H9 (cell line): ENCODE results near the gene POU3F3. TPM values are rescaled to one million over a fixed set of nuclear protein-coding genes. Genes with fewer than 3 reads are reported as not detected.

Experiments used
- DNase-seq: peaks from one replicate; pipeline ENCODE4 v3.0.0-alpha.2; 2017
- H2AFZ ChIP-seq: one replicate; pipeline ENCODE4 v1.6.1; 2013; ENCODE audit warnings: mild to moderate bottlenecking, low read length, control low read depth, moderate library complexity
- H2AK5ac ChIP-seq: 2 replicates; pipeline ENCODE4 v1.6.1; 2013; ENCODE audit warnings: low read length, control low read depth, mixed read lengths; ENCODE audit not compliant: insufficient read length
- H2BK120ac ChIP-seq: one replicate; pipeline ENCODE4 v1.6.1; 2013; ENCODE audit warnings: low read depth, mild to moderate bottlenecking, low read length, control low read depth, inconsistent platforms; ENCODE audit not compliant: poor library complexity, severe bottlenecking
- H2BK12ac ChIP-seq: 2 replicates; pipeline ENCODE4 v1.6.1; 2013; ENCODE audit warnings: low read length, control low read depth, mixed read lengths, low read depth; ENCODE audit not compliant: insufficient read length
- H2BK15ac ChIP-seq: 2 replicates; pipeline ENCODE4 v1.6.1; 2013; ENCODE audit warnings: low read depth, low read length, control low read depth
- H2BK20ac ChIP-seq: one replicate; pipeline ENCODE4 v1.6.1; 2013; ENCODE audit warnings: low read depth, mild to moderate bottlenecking, low read length, control low read depth, inconsistent platforms; ENCODE audit not compliant: poor library complexity, severe bottlenecking
- H2BK5ac ChIP-seq: 2 replicates; pipeline ENCODE4 v1.6.1; 2013; ENCODE audit warnings: low read length, control low read depth, mixed read lengths; ENCODE audit not compliant: insufficient read length
- H3K14ac ChIP-seq: 2 replicates; pipeline ENCODE4 v1.6.1; 2013; ENCODE audit warnings: low read length, control low read depth; ENCODE audit not compliant: insufficient read depth
- H3K18ac ChIP-seq: 2 replicates; pipeline ENCODE4 v1.6.1; 2013; ENCODE audit warnings: low read depth, mild to moderate bottlenecking, mixed read lengths, low read length, control low read depth; ENCODE audit not compliant: insufficient read length
- H3K23ac ChIP-seq: 2 replicates; pipeline ENCODE4 v1.6.1; 2013; ENCODE audit warnings: low read length, control low read depth, mixed read lengths, low read depth; ENCODE audit not compliant: insufficient read length
- H3K23me2 ChIP-seq: 2 replicates; pipeline ENCODE4 v1.6.1; 2013; ENCODE audit warnings: low read depth, mild to moderate bottlenecking, mixed read lengths, low read length, control low read depth; ENCODE audit not compliant: insufficient read length, poor library complexity, severe bottlenecking
- H3K27ac ChIP-seq: 2 replicates; pipeline ENCODE4 v1.5.1; 2013; ENCODE audit warnings: low read length, control low read depth, mixed read lengths, low read depth; ENCODE audit not compliant: insufficient read length
- H3K27me3 ChIP-seq: 2 replicates; pipeline ENCODE4 v1.6.1; 2013; ENCODE audit warnings: low read length, control low read depth, inconsistent platforms; ENCODE audit not compliant: insufficient read depth
- H3K4ac ChIP-seq: 2 replicates; pipeline ENCODE4 v1.6.1; 2013; ENCODE audit warnings: low read depth, mild to moderate bottlenecking, control low read depth, inconsistent platforms, low read length, moderate library complexity
- H3K4me1 ChIP-seq: 2 replicates; pipeline ENCODE4 v1.6.1; 2013; ENCODE audit warnings: low read length, control low read depth, inconsistent platforms; ENCODE audit not compliant: insufficient read depth
- H3K4me2 ChIP-seq: 2 replicates; pipeline ENCODE4 v1.6.1; 2013; ENCODE audit warnings: low read length, control low read depth, mixed read lengths; ENCODE audit not compliant: insufficient read length, insufficient read depth
- H3K56ac ChIP-seq: 2 replicates; pipeline ENCODE4 v1.6.1; 2013; ENCODE audit warnings: low read depth, mild to moderate bottlenecking, mixed read lengths, low read length, control low read depth; ENCODE audit not compliant: insufficient read length
- H3K79me1 ChIP-seq: 2 replicates; pipeline ENCODE4 v1.6.1; 2013; ENCODE audit warnings: low read depth, mild to moderate bottlenecking, moderate library complexity, low read length, control low read depth, inconsistent platforms; ENCODE audit not compliant: insufficient read depth, poor library complexity, severe bottlenecking
- H3K79me2 ChIP-seq: 2 replicates; pipeline ENCODE4 v1.6.1; 2013; ENCODE audit warnings: low read length, control low read depth, inconsistent platforms; ENCODE audit not compliant: insufficient read depth
- H3K9ac ChIP-seq: 2 replicates; pipeline ENCODE4 v1.6.1; 2013; ENCODE audit warnings: low read length, control low read depth, mixed read lengths; ENCODE audit not compliant: insufficient read length; ENCODE audit errors: extremely low read depth
- H3K9me3 ChIP-seq: one replicate; pipeline ENCODE4 v1.6.1; 2013; ENCODE audit warnings: low read depth, low read length, inconsistent platforms; ENCODE audit not compliant: control insufficient read depth
- H3T11ph ChIP-seq: one replicate; pipeline ENCODE4 v1.6.1; 2013; ENCODE audit warnings: mild to moderate bottlenecking, low read length, control low read depth, inconsistent platforms
- H4K20me1 ChIP-seq: one replicate; pipeline ENCODE4 v1.6.1; 2013; ENCODE audit not compliant: control insufficient read depth, insufficient read length, insufficient read depth
- H4K5ac ChIP-seq: 2 replicates; pipeline ENCODE4 v1.6.1; 2013; ENCODE audit warnings: low read depth, mild to moderate bottlenecking, mixed read lengths, low read length, control low read depth; ENCODE audit not compliant: insufficient read length
- H4K8ac ChIP-seq: replicated peaks from 2 replicates; pipeline ENCODE4 v1.6.1; 2013; ENCODE audit warnings: low read length, control low read depth, mixed read lengths, low read depth; ENCODE audit not compliant: insufficient read length
- H4K91ac ChIP-seq: 2 replicates; pipeline ENCODE4 v1.6.1; 2013; ENCODE audit warnings: low read depth, mild to moderate bottlenecking, moderate library complexity, mixed read lengths, low read length, control low read depth; ENCODE audit not compliant: insufficient read length
- H3K27ac Mint-ChIP-seq, 3 experiments: 2 replicates in 2 of 3; 3 replicates in 1 of 3; pipeline ENCODE4 v1.8.0; 2020 to 2021; ENCODE audit warnings: mixed read lengths in 3 of 3, mild to moderate bottlenecking in 1 of 3, moderate library complexity in 1 of 3
- H3K27me3 Mint-ChIP-seq: 2 replicates; pipeline ENCODE4 v1.8.0; 2021; ENCODE audit warnings: low read depth, mild to moderate bottlenecking, moderate library complexity, mixed read lengths
- H3K36me3 Mint-ChIP-seq, 3 experiments: 2 replicates in 2 of 3; 3 replicates in 1 of 3; pipeline ENCODE4 v1.8.0; 2020 to 2021; ENCODE audit warnings: low read depth in 3 of 3, mixed read lengths in 3 of 3; ENCODE audit not compliant: insufficient read depth in 1 of 3
- H3K4me1 Mint-ChIP-seq, 2 experiments: 2 replicates each; pipeline ENCODE4 v1.8.0; 2020; ENCODE audit warnings: mixed read lengths in 2 of 2
- H3K4me3 Mint-ChIP-seq, 2 experiments: 2 replicates in 1 of 2; 3 replicates in 1 of 2; pipeline ENCODE4 v1.8.0; 2020 to 2021; ENCODE audit warnings: mild to moderate bottlenecking in 2 of 2, mixed read lengths in 2 of 2, moderate library complexity in 1 of 2
- H3K9me3 Mint-ChIP-seq, 2 experiments: 2 replicates in 1 of 2; 3 replicates in 1 of 2; pipeline ENCODE4 v1.8.0; 2020; ENCODE audit warnings: mild to moderate bottlenecking in 2 of 2, mixed read lengths in 2 of 2, moderate library complexity in 1 of 2
- CTCF ChIP-seq: fragments of 200-600 bp; sonication (generic); conservative IDR thresholded peaks from 3 replicates; pipeline ENCODE4 v1.8.0; 2021; ENCODE audit warnings: antibody characterized with exemption, mild to moderate bottlenecking
- WGBS: extraction: QIAGEN DNeasy Blood & Tissue Kit; methylation state at CpG from one replicate; pipeline ENCODE4 v1.1.7; 2013; ENCODE audit warnings: missing lambda C conversion rate, low lambda C conversion rate, mixed read lengths; ENCODE audit not compliant: insufficient read length; ENCODE audit errors: extremely low coverage; 5-methylcytosine and 5-hydroxymethylcytosine counted together
- total RNA-seq: library from RNA; stranded (reverse); gene quantifications from 2 replicates; pipeline ENCODE4 v1.2.1, GENCODE V29; 2021

The POU3F3 gene
- total RNA-seq, 1 experiment from 2014 or later, result not detected

DNA sequence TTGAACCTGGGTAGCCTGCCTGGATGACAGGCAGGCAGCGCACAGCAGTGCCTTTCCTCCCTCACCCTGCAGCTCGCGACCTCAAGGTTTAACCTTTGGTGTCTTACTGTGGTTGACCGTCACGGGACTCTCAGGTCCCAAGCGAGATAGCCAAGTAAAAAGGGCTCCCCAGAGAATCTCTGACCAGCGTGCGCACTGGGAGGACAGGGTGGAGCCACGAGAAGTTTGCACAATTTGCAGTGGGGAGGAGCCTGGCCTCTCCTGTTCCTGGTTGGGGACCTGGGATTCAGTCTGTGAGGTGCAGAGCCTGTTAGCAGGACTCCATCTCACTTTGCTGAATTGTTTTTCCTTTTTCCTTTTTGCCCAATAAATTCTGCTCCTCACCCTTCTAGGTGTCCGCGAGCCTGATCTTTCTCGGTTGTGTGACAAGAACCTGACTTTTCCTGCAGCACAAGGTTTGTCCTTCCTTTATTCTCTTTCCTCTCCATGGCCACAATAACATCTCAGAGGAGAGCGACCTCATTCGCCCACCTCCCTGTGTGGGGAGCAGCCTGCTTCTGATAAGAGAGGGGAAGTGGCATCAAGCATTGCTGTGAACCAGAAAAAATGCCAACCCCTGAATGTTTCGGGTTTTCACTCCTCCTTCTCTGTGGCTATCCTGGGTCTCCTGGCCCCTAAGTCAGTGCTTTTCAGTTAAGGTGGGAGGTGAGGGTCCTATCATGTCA lies 36.2 kb downstream of the POU3F3 start:
- Histone ChIP-seq H3K23me2 (no peaks in the 10 kb centered on the region), H3K27me3 (no peaks in the 10 kb centered on the region), H3K27ac (no peak overlapping the region), H2AFZ (no peak overlapping the region), H2BK5ac (no peak overlapping the region), H2BK120ac (no peak overlapping the region), H3K4me2 (no peak overlapping the region), H3K9me3 (no peaks in the 10 kb centered on the region), H4K20me1 (no peaks in the 10 kb centered on the region), H3K4ac (no peak overlapping the region), H3K23ac (no peak overlapping the region), H3T11ph (no peak overlapping the region), H4K8ac (no peak overlapping the region), H3K18ac (no peak overlapping the region), H3K14ac (no peak overlapping the region), H3K56ac (no peak overlapping the region), H3K79me2 (no peaks in the 10 kb centered on the region), H3K9ac (no peak overlapping the region), H3K4me1 (no peaks in the 10 kb centered on the region), H2BK12ac (no peak overlapping the region), H2AK5ac (no peak overlapping the region), H3K79me1 (no peaks in the 10 kb centered on the region), H2BK15ac (no peak overlapping the region), H4K5ac (no peak overlapping the region), H4K91ac (no peak overlapping the region), H2BK20ac (no peak overlapping the region)
- H3K4me3 Mint-ChIP-seq, result no peak overlapping the region
- peaks cover 15% of the 10 kb centered on the region for H3K27me3 Mint-ChIP-seq
- no peak for DNase-seq
- H3K27ac Mint-ChIP-seq, result no peak overlapping the region
- no peak for TF ChIP-seq CTCF
- no CpG with 5 or more reads among the region's 15 CpGs for WGBS
- H3K9me3 Mint-ChIP-seq, result peaks cover 0 to 2% of the 10 kb centered on the region in 2 experiments; a peak in 2 of 5 replicates
- no peaks in the 10 kb centered on the region for H3K36me3 Mint-ChIP-seq
- H3K4me1 Mint-ChIP-seq, result peaks cover 16 to 21% of the 10 kb centered on the region in 2 experiments
